Endometrium (tissue), 2 donors: ENCODE data around the gene FAM120B.
"Not testable (repeated sequence)": the region's sequence is repeated elsewhere in the genome, so short reads cannot be mapped to it uniquely, and the experiment has no call there.

Experiments used
- FAIRE-seq: peaks from 2 replicates; lab custom pipeline; 2012; peaks lifted over from hg19 to GRCh38; lab: Jason Lieb, UNC
- donor health status: control.
- donor health status: control.

The FAM120B gene, protein sequence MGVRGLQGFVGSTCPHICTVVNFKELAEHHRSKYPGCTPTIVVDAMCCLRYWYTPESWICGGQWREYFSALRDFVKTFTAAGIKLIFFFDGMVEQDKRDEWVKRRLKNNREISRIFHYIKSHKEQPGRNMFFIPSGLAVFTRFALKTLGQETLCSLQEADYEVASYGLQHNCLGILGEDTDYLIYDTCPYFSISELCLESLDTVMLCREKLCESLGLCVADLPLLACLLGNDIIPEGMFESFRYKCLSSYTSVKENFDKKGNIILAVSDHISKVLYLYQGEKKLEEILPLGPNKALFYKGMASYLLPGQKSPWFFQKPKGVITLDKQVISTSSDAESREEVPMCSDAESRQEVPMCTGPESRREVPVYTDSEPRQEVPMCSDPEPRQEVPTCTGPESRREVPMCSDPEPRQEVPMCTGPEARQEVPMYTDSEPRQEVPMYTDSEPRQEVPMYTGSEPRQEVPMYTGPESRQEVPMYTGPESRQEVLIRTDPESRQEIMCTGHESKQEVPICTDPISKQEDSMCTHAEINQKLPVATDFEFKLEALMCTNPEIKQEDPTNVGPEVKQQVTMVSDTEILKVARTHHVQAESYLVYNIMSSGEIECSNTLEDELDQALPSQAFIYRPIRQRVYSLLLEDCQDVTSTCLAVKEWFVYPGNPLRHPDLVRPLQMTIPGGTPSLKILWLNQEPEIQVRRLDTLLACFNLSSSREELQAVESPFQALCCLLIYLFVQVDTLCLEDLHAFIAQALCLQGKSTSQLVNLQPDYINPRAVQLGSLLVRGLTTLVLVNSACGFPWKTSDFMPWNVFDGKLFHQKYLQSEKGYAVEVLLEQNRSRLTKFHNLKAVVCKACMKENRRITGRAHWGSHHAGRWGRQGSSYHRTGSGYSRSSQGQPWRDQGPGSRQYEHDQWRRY

DNA sequence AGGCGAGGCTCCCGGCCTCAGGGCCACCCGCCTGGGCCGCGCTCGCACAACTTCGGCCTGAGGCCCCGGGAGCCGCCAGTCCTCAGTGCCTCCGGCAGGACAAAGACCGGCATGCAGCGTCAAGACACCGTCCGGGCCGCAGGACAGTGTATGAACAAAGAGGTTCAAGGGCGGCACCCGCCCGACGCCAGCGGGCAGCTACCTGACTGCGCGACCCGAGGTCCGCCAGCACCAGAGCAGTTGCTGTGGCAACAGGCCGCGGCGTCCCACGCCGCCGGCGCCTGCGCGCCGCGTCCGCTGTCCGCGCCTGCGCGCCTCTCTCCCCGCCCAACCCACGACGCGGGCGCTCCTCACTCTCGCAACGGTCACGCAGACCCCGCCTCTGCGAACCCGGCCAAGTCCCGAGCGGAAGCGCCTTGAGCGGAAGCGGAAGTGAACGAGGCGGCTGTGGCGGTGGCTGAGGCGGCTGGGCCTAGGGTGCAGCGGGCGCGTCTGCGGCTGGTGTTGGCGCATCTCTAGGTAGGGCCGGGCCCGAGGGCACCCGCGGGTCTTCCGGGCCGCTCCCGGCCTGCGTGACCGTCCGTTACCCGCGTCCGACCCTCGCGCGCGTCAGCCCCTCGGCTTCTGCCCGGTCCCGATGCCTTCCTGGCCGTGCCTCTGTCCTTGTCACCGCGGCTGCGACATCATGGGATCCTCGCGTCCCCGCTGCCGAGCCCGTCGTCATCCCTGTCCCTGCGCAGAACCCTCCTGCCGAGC lies at the start of gene FAM120B:
Gene FAM120B (plus strand): TSS at position 435 of the 756 bp plus-strand sequence. CDS start 10,633 bp downstream, outside the sequence.
- FAIRE-seq, result no peak

GRCh38 chr6:170257376-170257775 lies 49.2 kb upstream of the FAM120B start:
- FAIRE-seq, result no peak

- FAIRE-seq, result no peak
Measured at GRCh38 chr6:170258407-170258806, 48.2 kb upstream of the FAM120B start.

DNA sequence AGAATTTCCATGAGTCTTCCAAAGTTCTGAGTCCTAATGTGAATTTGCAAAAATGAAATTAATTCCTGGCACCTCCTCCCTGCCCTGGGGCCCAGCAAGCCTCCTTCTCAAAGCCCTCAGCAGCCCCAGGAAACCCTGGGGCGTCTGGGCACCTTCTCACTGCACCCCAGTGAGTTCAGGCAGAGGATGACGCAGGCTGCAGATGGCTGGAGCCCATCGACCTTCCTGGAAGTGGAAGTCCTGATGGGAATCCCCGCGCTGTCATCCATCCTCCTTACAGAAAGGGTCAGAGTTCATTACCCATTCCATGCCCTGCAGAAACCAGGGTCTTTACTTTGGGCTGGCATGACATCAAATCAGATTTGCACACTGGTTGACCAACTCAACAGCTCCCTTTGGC lies 47.3 kb upstream of the FAM120B start:
- no peak for FAIRE-seq

- FAIRE-seq, result no peak
Measured at GRCh38 chr6:170260686-170261085, 45.9 kb upstream of the FAM120B start.

DNA sequence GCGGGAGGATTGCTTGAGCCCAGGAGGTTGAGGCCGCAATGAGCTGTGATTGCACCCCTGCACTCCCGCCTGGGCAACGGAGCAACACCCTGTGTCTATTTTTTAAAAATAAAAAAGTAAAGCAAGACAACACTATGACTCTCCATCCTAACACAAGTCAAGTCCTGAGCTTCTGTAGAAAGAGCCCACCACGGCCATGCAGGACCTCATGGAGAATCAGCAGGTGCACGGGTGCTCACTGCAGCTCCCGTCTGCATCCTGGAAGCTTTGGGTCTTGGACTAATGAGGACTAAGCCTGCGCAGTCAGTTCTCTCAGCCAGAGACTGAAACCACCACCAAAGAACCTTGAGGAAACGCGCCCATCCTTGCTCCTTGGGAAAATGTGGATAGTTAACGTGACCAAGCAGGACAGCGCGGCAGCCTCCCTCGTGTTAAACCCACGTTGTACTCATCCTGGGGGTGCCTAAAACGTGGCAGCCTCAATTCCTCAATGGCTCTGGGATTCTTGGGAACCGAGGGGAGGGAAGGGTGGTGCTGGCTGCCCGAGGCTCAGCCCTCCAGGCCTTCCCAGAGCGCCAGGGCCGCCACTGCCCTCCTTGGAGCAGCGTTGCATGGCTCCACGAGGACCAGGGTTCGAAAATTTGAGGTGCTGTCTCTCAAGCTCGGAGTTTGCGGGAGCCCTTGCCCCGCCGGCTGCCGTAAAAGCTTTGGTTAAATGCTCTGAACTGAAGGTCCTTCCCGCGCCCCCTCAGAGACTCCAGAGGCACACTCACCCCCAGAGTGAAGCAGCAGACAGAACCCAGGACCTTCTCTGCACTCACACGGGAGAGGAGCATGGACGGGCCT lies 44.7 kb upstream of the FAM120B start:
- FAIRE-seq, result no peak

DNA sequence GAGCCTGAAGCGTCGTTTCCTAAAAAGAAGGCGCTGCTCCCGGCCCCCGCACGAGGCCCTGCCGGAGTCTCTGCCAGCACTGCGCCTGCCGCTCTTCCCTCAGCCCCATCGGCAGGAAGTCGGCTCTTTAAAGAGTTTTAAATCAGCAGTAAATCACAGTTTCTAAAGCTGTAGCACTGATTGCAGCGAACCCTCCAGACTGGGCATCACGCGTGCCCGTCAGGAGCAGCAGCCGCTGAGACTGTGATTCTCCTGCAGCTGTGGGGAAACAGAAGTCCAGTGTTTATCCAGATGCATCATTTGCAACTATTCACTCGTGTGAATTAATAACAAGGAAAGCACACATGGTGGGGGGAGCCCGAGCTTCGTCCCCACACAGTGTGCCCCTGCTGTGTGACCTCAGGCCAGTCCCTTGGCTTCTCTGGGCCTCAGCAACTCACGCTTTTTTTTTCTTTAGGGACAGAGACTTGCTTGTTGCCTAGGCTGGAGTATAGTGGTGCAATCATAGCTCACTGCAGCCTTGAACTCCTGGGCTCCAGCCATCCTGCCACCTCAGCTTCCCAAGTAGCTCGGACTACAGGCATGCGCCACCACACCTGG lies 44.0 kb upstream of the FAM120B start:
- FAIRE-seq, result no peak

- FAIRE-seq, result no peak
Measured at GRCh38 chr6:170263410-170263809, 43.1 kb upstream of the FAM120B start.

DNA sequence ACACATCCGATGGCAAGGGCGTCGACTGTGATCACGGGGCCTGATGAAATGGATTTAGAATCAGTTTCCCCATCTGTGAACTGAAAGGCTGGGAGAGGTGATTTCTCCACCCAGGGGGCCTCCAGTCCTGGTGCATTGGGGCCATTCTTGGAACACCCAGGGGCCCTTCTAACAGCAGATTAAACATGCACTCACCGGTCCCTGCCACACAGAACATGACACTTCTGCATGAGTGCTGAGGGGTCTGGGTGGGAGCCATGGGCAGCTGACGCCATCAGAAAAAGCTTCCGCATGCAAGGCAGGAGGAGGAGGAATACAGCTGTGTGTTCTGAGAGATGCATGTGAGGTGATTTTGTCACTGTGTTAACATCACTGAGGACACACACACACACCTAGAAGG lies 42.5 kb upstream of the FAM120B start:
- FAIRE-seq, result no peak

DNA sequence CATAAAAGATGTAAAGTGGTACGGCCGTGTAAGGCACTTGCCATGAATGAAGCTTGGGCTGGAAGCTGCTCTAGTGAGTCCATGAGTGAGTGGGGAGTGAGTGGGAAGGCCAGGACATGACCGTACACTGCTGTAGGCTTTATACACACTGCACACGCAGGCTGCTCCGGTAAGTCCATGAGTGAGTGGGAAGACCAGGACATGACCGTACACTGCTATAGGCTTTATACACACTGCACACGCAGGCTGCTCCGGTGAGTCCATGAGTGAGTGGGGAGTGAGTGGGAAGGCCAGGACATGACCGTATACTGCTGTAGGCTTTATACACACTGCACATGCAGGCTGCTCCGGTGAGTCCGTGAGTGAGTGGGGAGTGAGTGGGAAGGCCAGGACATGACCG lies 41.9 kb upstream of the FAM120B start:
- not testable (repeated sequence) for FAIRE-seq

GRCh38 chr6:170265655-170266054 lies 40.9 kb upstream of the FAM120B start:
- FAIRE-seq, result no peak

GRCh38 chr6:170266061-170266825 lies 40.3 kb upstream of the FAM120B start:
- no peak for FAIRE-seq

DNA sequence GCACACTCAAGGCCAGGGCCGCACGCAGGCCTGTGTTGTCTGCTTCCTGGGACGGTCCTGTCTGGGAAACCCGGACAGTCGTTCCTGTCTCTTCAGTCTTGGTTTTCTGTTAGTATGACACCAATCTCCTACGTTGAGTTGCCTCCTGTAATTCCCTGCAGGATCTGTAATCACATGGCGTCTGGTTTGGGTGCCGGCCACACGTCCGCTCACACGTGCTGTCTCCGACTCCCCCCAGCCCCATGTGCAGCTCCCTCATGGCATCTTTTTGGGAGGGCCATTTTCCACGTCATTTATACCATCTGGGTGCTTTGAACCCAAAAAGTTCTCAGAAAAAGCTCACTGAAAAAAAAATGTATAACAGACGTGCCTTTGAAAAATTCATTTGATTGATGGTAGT lies 38.9 kb upstream of the FAM120B start:
- FAIRE-seq, result no peak

GRCh38 chr6:170268216-170269129 lies 38.1 kb upstream of the FAM120B start:
- FAIRE-seq, result no peak

- FAIRE-seq, result no peak
Measured at GRCh38 chr6:170269151-170269845, 37.3 kb upstream of the FAM120B start.

DNA sequence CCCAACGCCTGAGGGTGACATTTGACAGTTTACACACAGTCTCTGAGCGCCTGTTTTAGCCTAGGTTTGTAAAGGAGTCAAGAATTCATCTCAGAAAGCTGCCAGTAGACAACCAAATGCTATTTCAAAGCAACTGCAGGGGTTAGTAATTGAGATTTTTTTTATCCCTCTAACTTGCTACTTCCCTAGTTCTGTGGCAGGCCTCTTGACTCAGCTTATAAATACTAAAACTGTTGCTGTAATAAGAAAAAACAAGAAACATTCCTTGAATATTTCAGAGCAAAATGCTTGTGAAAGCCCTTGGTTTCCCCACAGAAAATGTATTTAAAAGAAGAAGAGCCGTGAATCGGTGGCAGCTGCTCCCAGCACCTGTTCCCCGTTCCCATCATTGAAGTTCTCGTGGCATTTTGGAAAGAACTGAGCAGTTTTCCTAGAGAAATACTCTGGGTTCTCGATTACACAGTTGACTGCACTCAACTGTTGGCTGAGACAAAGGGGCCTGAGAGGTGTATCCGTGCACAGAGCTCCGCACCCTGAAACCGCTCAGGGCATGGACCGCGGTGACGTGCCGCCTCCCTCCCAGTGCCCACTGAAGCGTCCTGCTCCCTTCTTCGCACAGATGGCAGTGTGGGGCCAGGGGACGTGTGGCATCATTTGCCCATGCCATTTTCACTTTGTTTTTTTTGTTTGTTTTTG lies 36.6 kb upstream of the FAM120B start:
- FAIRE-seq, result no peak

DNA sequence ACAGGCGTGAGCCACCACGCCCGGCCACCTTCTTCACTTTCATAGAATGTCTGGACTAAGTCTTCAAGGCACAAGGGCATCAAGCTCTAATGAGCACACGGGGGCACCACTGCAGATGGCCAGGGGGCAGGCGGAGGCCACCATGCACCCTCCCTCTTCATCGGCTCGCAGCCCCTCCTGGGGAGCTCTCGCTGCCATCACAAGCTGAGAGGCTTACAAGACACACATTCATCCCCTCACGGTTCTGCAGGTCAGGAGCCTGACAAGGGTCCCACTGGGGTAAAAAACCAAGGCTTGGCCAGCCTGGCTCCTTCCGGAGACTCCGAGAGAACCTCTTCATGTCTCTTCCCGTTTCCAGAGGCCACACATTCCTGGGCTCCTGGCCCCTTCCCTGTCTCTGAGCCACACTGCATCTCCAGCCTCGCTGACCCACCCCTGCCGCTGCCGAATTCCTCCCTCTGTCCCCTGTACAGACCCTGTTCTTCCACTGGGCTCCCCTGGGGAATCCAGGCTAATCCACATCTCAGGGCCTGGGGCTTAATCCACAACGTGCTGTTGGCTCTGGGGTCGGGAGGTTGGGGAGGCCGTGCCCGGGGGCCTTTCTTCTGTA lies 35.5 kb upstream of the FAM120B start:
- no peak for FAIRE-seq
